ENCODE data around the gene CTNNBIP1. TPM values are rescaled to one million over a fixed set of nuclear protein-coding genes. Genes with fewer than 3 reads are reported as not detected.

The CTNNBIP1 gene
- 68.0 and 89.2 TPM in 2 replicates for total RNA-seq

GRCh38 chr1:9910076-9910422, at the start of gene CTNNBIP1:
Gene CTNNBIP1 (minus strand): TSS chr1:9910269. CDS start chr1:9872064, 38,205 bp downstream.

DNA sequence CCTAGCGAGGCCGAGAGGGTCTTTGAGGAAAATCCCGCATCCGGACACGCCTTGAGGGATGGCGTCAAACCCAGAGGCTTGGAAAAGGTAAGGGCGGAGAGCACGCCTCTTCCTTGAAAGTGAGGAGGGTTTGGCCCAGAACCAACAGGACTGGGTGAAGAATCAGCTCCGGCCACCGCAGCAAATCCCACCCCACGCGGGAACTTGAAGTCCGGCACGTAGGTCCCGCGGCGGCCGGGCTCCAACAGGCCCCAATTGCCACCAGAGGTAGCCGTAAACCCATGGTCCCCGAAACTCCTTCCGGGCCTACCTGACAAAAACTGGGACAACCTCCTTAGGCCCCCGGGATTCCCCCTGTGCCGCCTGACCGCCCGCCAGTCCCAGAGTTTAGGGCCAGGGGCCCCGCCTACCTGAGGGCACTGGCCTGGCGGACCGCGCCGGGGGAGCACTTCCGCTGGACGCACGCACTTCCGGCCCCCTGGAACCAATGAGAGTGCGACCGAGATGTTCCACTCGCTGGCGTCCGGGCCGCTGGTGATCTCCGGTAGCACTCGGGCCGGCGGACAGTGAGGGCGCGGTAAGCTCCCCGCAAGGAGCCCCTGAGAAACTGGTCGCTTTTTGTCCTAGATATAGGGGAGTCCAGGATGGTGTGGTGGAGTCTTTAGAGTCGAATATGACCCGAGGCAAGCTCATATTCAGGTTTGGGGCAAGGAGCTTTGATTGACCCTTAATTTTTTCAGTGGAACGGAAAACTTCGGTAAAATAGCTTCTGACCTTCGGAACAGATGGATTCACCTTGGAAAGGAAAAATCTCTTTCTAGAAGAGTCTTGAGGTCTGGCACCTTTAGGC, 33.1 kb upstream of the CTNNBIP1 start, which contains the start of the genes LZIC and NMNAT1:
Gene LZIC (minus strand): TSS at position 453 of the 850 bp plus-strand sequence. CDS start 6,772 bp downstream, outside the sequence.
Gene NMNAT1 (plus strand): TSS at position 537 of the 850 bp plus-strand sequence. CDS start 28,599 bp downstream, outside the sequence.

DNA sequence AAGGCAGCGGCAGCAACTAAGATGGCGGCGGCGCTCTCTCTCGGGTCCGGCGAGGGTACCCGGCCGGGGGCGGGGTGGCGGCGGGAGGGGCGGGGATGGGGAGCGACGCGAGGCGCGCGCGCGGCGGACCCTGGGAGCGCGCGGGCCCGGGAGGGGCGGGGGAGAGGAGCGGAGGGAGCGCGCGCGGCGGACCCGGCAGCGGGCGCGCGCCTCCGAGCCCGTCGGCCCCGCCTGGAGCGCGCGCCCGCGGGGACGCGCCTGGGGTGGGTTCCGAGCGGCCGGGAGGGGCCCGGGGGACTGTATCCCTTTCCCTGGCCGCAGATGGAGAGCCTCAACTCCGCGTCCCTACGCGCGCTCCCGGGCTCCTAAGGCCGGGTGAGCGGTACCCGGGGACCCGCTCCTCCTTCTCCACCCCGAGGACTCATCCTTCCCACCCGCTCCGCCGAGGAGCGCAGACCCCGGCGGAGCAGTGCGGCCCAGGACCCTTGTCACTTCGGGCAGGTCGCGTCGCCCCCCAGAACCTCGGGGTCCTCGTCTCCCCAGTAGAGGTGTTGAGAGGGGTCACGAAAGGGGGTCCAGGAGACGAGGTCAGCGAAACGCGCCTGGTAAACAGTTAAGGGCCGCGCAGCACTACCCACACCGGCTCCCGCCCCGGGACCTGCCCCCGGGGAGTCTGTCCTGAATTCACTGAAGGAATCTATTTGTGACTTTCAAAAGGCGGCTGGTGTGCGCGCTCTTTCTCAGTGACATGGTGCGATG, 85.9 kb downstream of the CTNNBIP1 start, which contains the start of gene CLSTN1:
Gene CLSTN1 (minus strand): TSS at position 23 of the 759 bp plus-strand sequence. CDS start 232 bp downstream, outside the sequence.

Other genes starting within 250 kb of the CTNNBIP1 start
- 62.3 and 132 TPM in 2 replicates for gene CLSTN1, start 86.3 kb downstream of the CTNNBIP1 start, total RNA-seq
- 13.8 and 22.6 TPM in 2 replicates for gene LZIC, start 33.1 kb upstream of the CTNNBIP1 start, total RNA-seq
- gene NMNAT1, start 33.2 kb upstream of the CTNNBIP1 start, total RNA-seq: 9.1 and 15.9 TPM in 2 replicates
- gene RBP7, start 87.0 kb upstream of the CTNNBIP1 start, total RNA-seq: 0.31 and 0.81 TPM in 2 replicates
- gene UBE4B, start 122.7 kb upstream of the CTNNBIP1 start, total RNA-seq: 18.9 and 28.3 TPM in 2 replicates

Data from bladder microvascular endothelial cell (primary cell).